Right atrium auricular region (tissue), 2 donors: Measurements from ENCODE around the gene RPL11. TPM values are rescaled to one million over a fixed set of nuclear protein-coding genes. Genes with fewer than 3 reads are reported as not detected.
A peak's percentile ranks its signal among the peaks of the same experiment; 100 is the strongest.

Experiments
- DNase-seq: peaks from one replicate; pipeline ENCODE4 v3.0.0-alpha.2; 2019; ENCODE audit warnings: low spot score
- H3K27ac ChIP-seq, 2 donors: fragments of 200-600 bp; sonication (generic); 1 replicate in 1 of 2; 2 replicates in 1 of 2; pipeline ENCODE4 v1.5.1; 2016 to 2019
- H3K27me3 ChIP-seq, 2 donors: fragments of 200-600 bp; sonication (generic); one replicate each; pipeline versions ENCODE4 v1.5.1 to v1.6.0; 2017 to 2019
- H3K36me3 ChIP-seq: fragments of 200-600 bp; sonication (generic); one replicate; pipeline ENCODE4 v1.5.1; 2016
- H3K4me1 ChIP-seq, 2 donors: fragments of 200-600 bp; sonication (generic); one replicate each; pipeline versions ENCODE4 v1.5.1 to v1.6.0; 2017 to 2019
- H3K4me3 ChIP-seq, 2 donors: fragments of 200-600 bp; sonication (generic); 1 replicate in 1 of 2; 2 replicates in 1 of 2; pipeline ENCODE4 v1.5.1; 2017 to 2019; ENCODE audit warnings: mild to moderate bottlenecking in 1 of 2, moderate library complexity in 1 of 2
- H3K9me3 ChIP-seq, 2 donors: fragments of 200-600 bp; sonication (generic); one replicate each; pipeline ENCODE4 v1.5.1; 2019
- CTCF ChIP-seq, 2 donors: fragments of 200-600 bp; sonication (generic); IDR thresholded peaks; one replicate each; pipeline ENCODE4 v1.5.1; 2019; ENCODE audit warnings: antibody characterized with exemption in 2 of 2
- total RNA-seq, 2 donors: library from RNA; depleted of rRNA; stranded (reverse); fragments of >200 nt; gene quantifications; one replicate each; pipeline ENCODE4 v1.1.0, GENCODE V29; 2016

Gene RPL11
- total RNA-seq, 2 donors from 2014 or later: 391 to 585 TPM

GRCh38 chr1:23657659-23658275 lies 33.8 kb upstream of the RPL11 start:
- no peak overlapping the region for H3K4me3 ChIP-seq
- DNase-seq: peak; percentile 70
- no peaks in the 10 kb centered on the region for H3K4me1 ChIP-seq
- H3K27ac ChIP-seq: no peak overlapping the region
- no peaks in the 10 kb centered on the region for H3K27me3 ChIP-seq
- no peaks in the 10 kb centered on the region for H3K9me3 ChIP-seq
- H3K36me3 ChIP-seq: no peaks in the 10 kb centered on the region
- TF ChIP-seq CTCF (IDR thresholded peaks at IDR 0.05): peak; percentile 42 to 78

- H3K9me3 ChIP-seq: no peaks in the 10 kb centered on the region
- no peak overlapping the region for H3K27ac ChIP-seq
- no peak overlapping the region for H3K4me3 ChIP-seq
- no peaks in the 10 kb centered on the region for H3K36me3 ChIP-seq
- H3K27me3 ChIP-seq: no peaks in the 10 kb centered on the region
- no peak for TF ChIP-seq CTCF (IDR thresholded peaks at IDR 0.05)
- DNase-seq: no peak
- no peaks in the 10 kb centered on the region for H3K4me1 ChIP-seq
Measured at GRCh38 chr1:23660671-23661070, 30.9 kb upstream of the RPL11 start.

GRCh38 chr1:23661887-23662286 lies 29.7 kb upstream of the RPL11 start:
- no peak for TF ChIP-seq CTCF (IDR thresholded peaks at IDR 0.05)
- no peaks in the 10 kb centered on the region for H3K36me3 ChIP-seq
- no peak overlapping the region for H3K27ac ChIP-seq
- H3K4me1 ChIP-seq: no peaks in the 10 kb centered on the region
- H3K4me3 ChIP-seq: no peak overlapping the region
- H3K9me3 ChIP-seq: no peaks in the 10 kb centered on the region
- H3K27me3 ChIP-seq: no peaks in the 10 kb centered on the region
- DNase-seq: no peak

GRCh38 chr1:23664837-23665795 lies 26.5 kb upstream of the RPL11 start:
- Histone ChIP-seq H3K4me3 (no peak overlapping the region), H3K9me3 (no peaks in the 10 kb centered on the region), H3K36me3 (no peaks in the 10 kb centered on the region), H3K27me3 (no peaks in the 10 kb centered on the region), H3K4me1 (no peaks in the 10 kb centered on the region), H3K27ac (no peak overlapping the region)
- DNase-seq: no peak
- peak in 1 of 2 donors; percentile 41 for TF ChIP-seq CTCF (IDR thresholded peaks at IDR 0.05)

GRCh38 chr1:23667411-23667810 lies 24.2 kb upstream of the RPL11 start:
- Histone ChIP-seq H3K4me1 (no peaks in the 10 kb centered on the region), H3K36me3 (no peaks in the 10 kb centered on the region), H3K4me3 (no peak overlapping the region), H3K27ac (no peak overlapping the region), H3K27me3 (no peaks in the 10 kb centered on the region), H3K9me3 (no peaks in the 10 kb centered on the region)
- no peak for TF ChIP-seq CTCF (IDR thresholded peaks at IDR 0.05)
- DNase-seq: no peak
